GM06990 (cell line): ENCODE measurements around the gene GUK1.

Experiments
- DNase-seq: peaks from one replicate; pipeline ENCODE4 v3.0.0-alpha.2; 2011; ENCODE audit not compliant: insufficient read length; ENCODE audit errors: extremely low read depth
- H3K27me3 ChIP-seq: replicated peaks from 2 replicates; pipeline ENCODE4 v1.6.0; 2011; ENCODE audit warnings: low read length; ENCODE audit not compliant: control insufficient read depth, insufficient read depth
- H3K36me3 ChIP-seq: 2 replicates; pipeline ENCODE4 v1.5.1; 2011; ENCODE audit warnings: low read length; ENCODE audit not compliant: control insufficient read depth, insufficient read depth
- H3K4me3 ChIP-seq: replicated peaks from 2 replicates; pipeline ENCODE4 v1.5.1; 2011; ENCODE audit warnings: low read depth, mild to moderate bottlenecking, control low read depth, low read length
- CTCF ChIP-seq: IDR thresholded peaks from 2 replicates; pipeline ENCODE4 v1.5.1; 2011; ENCODE audit warnings: low read length, control low read depth, mild to moderate bottlenecking, inconsistent platforms; ENCODE audit not compliant: insufficient read depth, poor library complexity, severe bottlenecking

Gene GUK1

DNA sequence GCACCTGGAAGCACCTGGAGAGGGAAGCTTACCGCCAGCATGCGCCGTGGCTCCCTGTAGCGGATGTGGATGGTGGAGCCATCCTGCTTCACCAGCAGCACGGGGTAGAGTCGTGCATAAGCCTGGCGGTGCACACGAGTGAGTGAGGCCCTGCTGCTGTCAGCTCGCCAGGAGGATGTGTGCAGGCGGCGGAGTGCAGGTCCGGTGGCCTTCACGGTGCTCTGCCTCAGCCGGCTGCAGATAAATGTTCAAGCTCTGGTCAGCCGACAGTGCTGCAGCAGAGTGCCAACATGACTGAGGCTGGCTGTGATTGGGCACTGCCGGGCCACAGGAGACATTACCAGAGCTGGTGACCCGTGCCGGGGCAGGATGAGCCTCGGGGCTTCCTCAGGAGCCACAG, 32.4 kb upstream of the GUK1 start:
- no peak for DNase-seq
- TF ChIP-seq CTCF: no peak
- Histone ChIP-seq H3K4me3 (no peak overlapping the region), H3K27me3 (no peaks in the 10 kb centered on the region), H3K36me3 (peaks cover 15% of the 10 kb centered on the region)

DNA sequence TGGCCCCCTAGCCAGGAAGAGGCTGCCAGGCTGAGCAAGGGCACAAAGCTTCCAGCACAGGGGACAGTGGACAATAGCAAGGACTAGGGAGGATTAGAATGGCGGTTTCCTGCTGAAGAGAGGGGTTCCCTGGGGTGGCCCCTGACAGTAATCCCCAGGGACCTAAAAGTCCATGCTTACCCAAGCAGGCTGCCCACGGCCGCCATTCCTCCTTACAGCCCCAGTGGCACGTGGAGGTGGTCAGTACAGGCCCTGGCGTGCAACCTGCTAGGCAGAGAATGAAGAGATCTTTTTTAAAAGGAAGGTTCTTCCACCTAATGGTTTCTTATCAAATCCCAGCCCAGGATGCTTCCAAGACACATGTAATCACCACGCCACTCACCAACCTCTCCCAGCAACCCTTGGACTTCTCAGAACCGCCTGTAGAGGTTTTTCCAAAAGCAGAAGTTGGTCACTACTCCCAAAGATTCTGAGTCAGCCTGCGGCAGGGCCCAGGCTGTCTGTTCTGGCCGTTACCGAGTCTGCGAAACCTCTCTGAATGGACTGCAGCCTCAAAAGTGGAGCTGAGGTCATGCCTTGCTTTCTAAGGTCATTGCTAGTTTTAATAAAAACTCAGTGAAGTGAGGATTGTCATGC, 31.9 kb upstream of the GUK1 start:
- DNase-seq: no peak
- H3K36me3 ChIP-seq: peaks cover 15% of the 10 kb centered on the region
- H3K27me3 ChIP-seq: no peaks in the 10 kb centered on the region
- TF ChIP-seq CTCF: no peak
- H3K4me3 ChIP-seq: peak overlapping the region; percentile 99

GRCh38 chr1:228108742-228109072, 31.4 kb upstream of the GUK1 start:
- Histone ChIP-seq H3K4me3 (peak overlapping the region; percentile 99), H3K27me3 (no peaks in the 10 kb centered on the region), H3K36me3 (peaks cover 15% of the 10 kb centered on the region)
- TF ChIP-seq CTCF: no peak
- no peak for DNase-seq

DNA sequence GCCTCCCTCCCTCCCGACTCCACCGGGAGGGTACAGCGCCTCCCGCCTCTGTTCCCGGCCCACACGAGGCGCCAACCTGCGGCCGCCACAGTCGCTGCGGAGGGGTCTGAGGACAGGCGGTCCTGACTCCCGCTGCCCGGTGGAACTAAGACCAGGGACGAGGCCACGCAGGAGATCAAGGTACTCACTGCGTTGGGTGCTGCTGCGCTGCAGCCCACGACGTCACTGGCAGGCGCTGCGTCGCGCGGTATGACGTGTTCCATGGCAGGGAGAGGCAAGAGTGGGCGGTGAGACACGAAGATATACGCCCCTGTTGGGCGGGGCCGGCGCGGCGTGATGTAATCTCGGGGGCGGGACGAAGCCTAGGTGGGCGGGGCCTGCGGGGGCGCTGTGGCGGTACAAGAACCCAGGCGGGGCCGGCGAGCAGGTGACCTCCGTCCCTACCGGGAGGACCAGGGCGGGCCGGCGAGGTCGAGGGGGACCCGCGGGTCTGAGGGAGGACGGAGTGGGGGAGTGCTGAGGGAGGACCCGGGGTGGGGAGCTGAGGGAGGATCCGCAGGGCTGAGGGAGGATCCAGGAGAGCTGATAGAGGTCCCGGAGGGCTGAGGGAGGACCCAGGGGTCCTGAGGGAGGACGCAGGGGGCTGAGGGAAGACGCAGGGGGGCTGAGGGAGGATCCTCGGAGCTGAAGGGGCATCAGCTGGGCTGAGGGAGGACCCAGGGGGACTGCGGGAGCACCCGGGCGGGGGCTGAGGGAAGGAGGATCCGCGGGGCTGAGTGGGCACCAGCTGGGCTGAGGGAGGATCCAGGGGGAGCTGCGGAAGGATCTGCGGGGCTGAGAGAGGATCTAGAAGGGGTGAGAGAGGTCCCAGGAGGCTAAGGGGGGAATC, 30.8 kb upstream of the GUK1 start, which contains the start of gene MRPL55:
Gene MRPL55 (minus strand): TSS at position 227 of the 889 bp plus-strand sequence. CDS start 1,039 bp downstream, outside the sequence.
- TF ChIP-seq CTCF: peak; percentile 5
- Histone ChIP-seq H3K27me3 (no peaks in the 10 kb centered on the region), H3K4me3 (peak within 1 kb of the TSS; percentile 99), H3K36me3 (peaks cover 15% of the 10 kb centered on the region)
- peak; percentile 98 for DNase-seq

DNA sequence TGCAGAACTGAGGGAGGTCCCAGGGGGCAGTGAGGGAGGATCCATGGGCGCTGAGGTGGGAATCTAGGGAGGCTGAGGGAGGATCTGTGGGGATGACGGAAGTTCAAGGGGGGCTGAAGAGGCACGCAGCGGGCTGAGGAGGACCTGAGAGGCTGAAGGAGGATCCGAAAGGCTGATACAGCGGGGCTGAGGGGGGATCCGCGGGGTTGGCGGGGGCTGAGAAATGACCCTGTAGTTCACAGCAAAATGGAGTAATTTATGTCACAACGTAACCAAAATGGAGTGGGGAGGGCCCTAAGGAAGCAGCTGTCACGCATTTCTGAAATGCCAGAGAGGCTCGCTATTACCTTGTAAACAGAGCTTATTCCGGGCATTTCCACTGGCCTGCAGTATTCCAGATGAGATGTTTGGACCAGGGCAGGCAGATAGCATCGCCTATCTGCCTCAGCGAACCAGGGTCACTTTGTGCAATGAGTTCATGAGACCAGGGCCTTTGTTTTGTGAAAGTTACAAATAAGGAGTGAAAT, 30.1 kb upstream of the GUK1 start:
- no peaks in the 10 kb centered on the region for H3K27me3 ChIP-seq
- TF ChIP-seq CTCF: no peak
- H3K4me3 ChIP-seq: peak overlapping the region; percentile 99
- no peak for DNase-seq
- H3K36me3 ChIP-seq: peaks cover 15% of the 10 kb centered on the region
